GM12878 (cell line): ENCODE data around the gene COL23A1. TPM values are rescaled to one million over a fixed set of nuclear protein-coding genes. Genes with fewer than 3 reads are reported as not detected.

Experiments
- ATAC-seq: fragments of 200-7000 bp; cut with Tn5 transposase; 3 replicates; pipeline ENCODE4 v1.9.1; 2020; ENCODE audit warnings: mild to moderate bottlenecking, moderate library complexity
- BruUV-seq: library from RNA; stranded (reverse); fragments of 400-500 nt; replicated peaks from 2 replicates; lab custom pipeline; 2021; lab: Mats Ljungman, UMichigan
- CTCF ChIA-PET: fragments of 300-600 bp; sonication (Branson Sonifier 250); formaldehyde crosslinking; extraction: SDS; loops from one replicate; lab custom pipeline; 2021; ENCODE audit warnings: inconsistent platforms; lab: Yijun Ruan, JAX
- POLR2A ChIA-PET: fragments of 350-600 bp; formaldehyde crosslinking; extraction: SDS; loops from one replicate; lab custom pipeline; 2021; ENCODE audit warnings: inconsistent platforms; lab: Charles Lee
- RAD21 ChIA-PET: fragments of 300-600 bp; sonication (Branson Sonifier 250); formaldehyde crosslinking; loops from one replicate; lab custom pipeline; 2023; ENCODE audit warnings: antibody characterized with exemption; ENCODE audit not compliant: unreplicated experiment; lab: Charles Lee
- SMC1A ChIA-PET: fragments of 300-600 bp; sonication (Branson Sonifier 250); formaldehyde crosslinking; loops from one replicate; lab custom pipeline; 2023; ENCODE audit not compliant: unreplicated experiment, uncharacterized antibody; lab: Charles Lee
- DNase-seq: peaks from one replicate; pipeline ENCODE4 v3.0.0-alpha.2; 2011; ENCODE audit warnings: low read depth, low spot score
- FAIRE-seq: peaks from 3 replicates; lab custom pipeline; 2011; peaks lifted over from hg19 to GRCh38; lab: Jason Lieb, UNC
- H2AFZ ChIP-seq: 2 replicates; pipeline ENCODE4 v1.6.0; 2011; ENCODE audit warnings: low read depth, low read length, control low read depth; ENCODE audit not compliant: control insufficient read depth
- H3K27ac ChIP-seq: 2 replicates; pipeline ENCODE4 v1.5.1; 2011; ENCODE audit warnings: control low read depth; ENCODE audit not compliant: control insufficient read depth, insufficient read depth
- H3K27me3 ChIP-seq, 2 experiments: replicated peaks in 1 of 2; 2 replicates each; pipeline versions ENCODE4 v1.6.0 to v1.6.1; 2011; ENCODE audit warnings: low read length in 1 of 2; ENCODE audit not compliant: control insufficient read depth in 2 of 2, insufficient read depth in 2 of 2
- H3K36me3 ChIP-seq, 2 experiments: 2 replicates each; pipeline ENCODE4 v1.5.1; 2011; ENCODE audit warnings: low read length in 1 of 2; ENCODE audit not compliant: control insufficient read depth in 2 of 2, insufficient read depth in 2 of 2
- H3K4me1 ChIP-seq: 2 replicates; pipeline ENCODE4 v1.6.1; 2011; ENCODE audit warnings: mild to moderate bottlenecking, low read length, moderate library complexity, mixed read lengths; ENCODE audit not compliant: control insufficient read depth, insufficient read depth
- H3K4me2 ChIP-seq: 2 replicates; pipeline ENCODE4 v1.6.0; 2011; ENCODE audit warnings: control low read depth; ENCODE audit not compliant: control insufficient read depth, insufficient read depth
- H3K4me3 ChIP-seq: fragments of 200-600 bp; sonication (generic); 2 replicates; pipeline ENCODE4 v1.5.1; 2016
- H3K79me2 ChIP-seq: 2 replicates; pipeline ENCODE4 v1.6.0; 2011; ENCODE audit warnings: low read length; ENCODE audit not compliant: control insufficient read depth, insufficient read depth
- H3K9ac ChIP-seq: 2 replicates; pipeline ENCODE4 v1.8.0; 2011; ENCODE audit warnings: low read length, control low read depth, mixed read lengths; ENCODE audit not compliant: control insufficient read depth, insufficient read depth
- H3K9me3 ChIP-seq: replicated peaks from 3 replicates; pipeline ENCODE4 v1.5.1; 2011; ENCODE audit warnings: mild to moderate bottlenecking, low read length; ENCODE audit not compliant: control insufficient read depth, insufficient read depth
- H4K20me1 ChIP-seq: 2 replicates; pipeline ENCODE4 v1.6.0; 2011; ENCODE audit not compliant: control insufficient read depth, insufficient read depth
- E2F8 ChIP-seq: fragments of 450-650 bp; IDR thresholded peaks from 2 replicates; pipeline ENCODE4 v1.6.1; 2018; ENCODE audit warnings: mild to moderate bottlenecking, low read depth, moderate library complexity; ENCODE audit not compliant: partially characterized antibody
- IRF5 ChIP-seq: fragments of 450-650 bp; IDR thresholded peaks from 2 replicates; pipeline ENCODE4 v1.6.1; 2017; ENCODE audit warnings: borderline replicate concordance
- JUND ChIP-seq: IDR thresholded peaks from 2 replicates; pipeline ENCODE4 v1.6.1; 2012; ENCODE audit warnings: low read depth, mild to moderate bottlenecking, low read length, improper control_type of control experiment, moderate library complexity
- MYB ChIP-seq: fragments of 150-350 bp; IDR thresholded peaks from 2 replicates; pipeline ENCODE4 v1.6.1; 2014; ENCODE audit warnings: mild to moderate bottlenecking, low read depth, low read length, borderline replicate concordance
- MYC ChIP-seq: IDR thresholded peaks from 2 replicates; pipeline ENCODE4 v1.6.1; 2011; ENCODE audit warnings: mild to moderate bottlenecking, low read length, moderate library complexity, inconsistent platforms; ENCODE audit not compliant: insufficient read depth, insufficient replicate concordance, insufficient read length, severe bottlenecking
- PML ChIP-seq: IDR thresholded peaks from 2 replicates; pipeline ENCODE4 v1.6.1; 2012; ENCODE audit warnings: low read length, inconsistent platforms
- POU2F2 ChIP-seq: IDR thresholded peaks from 3 replicates; pipeline ENCODE4 v1.6.1; 2011; ENCODE audit warnings: low read depth, mild to moderate bottlenecking, low read length, borderline replicate concordance
- SUZ12 ChIP-seq: fragments of 200-600 bp; sonication (generic); IDR thresholded peaks from one replicate; pipeline ENCODE4 v1.6.1; 2018; ENCODE audit warnings: antibody characterized with exemption, mild to moderate bottlenecking; ENCODE audit not compliant: unreplicated experiment
- TCF3 ChIP-seq: IDR thresholded peaks from 2 replicates; pipeline ENCODE4 v1.6.1; 2012; ENCODE audit warnings: low read depth, mild to moderate bottlenecking, low read length, borderline replicate concordance; ENCODE audit not compliant: insufficient read depth
- ZBTB40 ChIP-seq: fragments of 450-650 bp; IDR thresholded peaks from 2 replicates; pipeline ENCODE4 v1.6.1; 2016; ENCODE audit warnings: mild to moderate bottlenecking, moderate library complexity, borderline replicate concordance
- ZNF622 ChIP-seq: fragments of 450-650 bp; IDR thresholded peaks from 2 replicates; pipeline ENCODE4 v1.6.1; 2017; ENCODE audit warnings: mild to moderate bottlenecking, inconsistent platforms
- WGBS: methylation state at CpG from one replicate; pipeline ENCODE4 v1.1.6; 2016; ENCODE audit warnings: low lambda C conversion rate; ENCODE audit not compliant: insufficient replicate concordance, insufficient coverage; ENCODE audit errors: missing lambda C conversion rate; 5-methylcytosine and 5-hydroxymethylcytosine counted together
- in situ Hi-C: fragments of 300-500 bp; cut with MboI; formaldehyde crosslinking; loops from 9 replicates; pipeline ENCODE4 v1.14.3; 2018; ENCODE audit warnings: mixed read lengths
- intact Hi-C: fragments of 100-400 bp; cut with micrococcal nuclease; formaldehyde crosslinking; loops from one replicate; pipeline ENCODE4 v1.14.2; 2022; ENCODE audit not compliant: unreplicated experiment
- polyA plus RNA-seq, 11 experiments: library from polyadenylated mRNA; depleted of rRNA in 4 of 11; unstranded in 6 of 11; stranded (reverse) in 5 of 11; fragments of >200 nt; fragmentation: Nextera tagmentation in 4 of 11; fragmentation: Illumina TruSeq in 1 of 11; extraction: Ambion mirVana in 4 of 11; extraction: Trizol in 1 of 11; gene quantifications; 1 replicate in 1 of 11; 2 replicates in 10 of 11; pipeline versions ENCODE4 v1.2.1 to v1.2.3, GENCODE V29; 2011 to 2016; ENCODE audit warnings: inconsistent platforms in 2 of 11, missing spikeins in 2 of 11, low read depth in 1 of 11
- total RNA-seq, 4 experiments: library from RNA; depleted of rRNA in 3 of 4; stranded (reverse); fragments of >200 nt in 3 of 4; fragmentation: Illumina TruSeq in 1 of 4; extraction: Trizol in 1 of 4; gene quantifications; 2 replicates each; pipeline versions ENCODE4 v1.2.1 to v1.2.3, GENCODE V29; 2013 to 2021
- TF ChIP-seq, protein P1 (sequence below): IDR thresholded peaks from 2 replicates; pipeline ENCODE4 v1.6.1; 2012; ENCODE audit warnings: low read depth, low read length, improper control_type of control experiment

Gene COL23A1
- total and polyA plus RNA-seq, 10 of the 15 experiments (the other 5 are each of a cell fraction or from before 2014, with no cell fraction given), result 0.03 to 0.83 (median 0.09) TPM; not detected in 5

DNA sequence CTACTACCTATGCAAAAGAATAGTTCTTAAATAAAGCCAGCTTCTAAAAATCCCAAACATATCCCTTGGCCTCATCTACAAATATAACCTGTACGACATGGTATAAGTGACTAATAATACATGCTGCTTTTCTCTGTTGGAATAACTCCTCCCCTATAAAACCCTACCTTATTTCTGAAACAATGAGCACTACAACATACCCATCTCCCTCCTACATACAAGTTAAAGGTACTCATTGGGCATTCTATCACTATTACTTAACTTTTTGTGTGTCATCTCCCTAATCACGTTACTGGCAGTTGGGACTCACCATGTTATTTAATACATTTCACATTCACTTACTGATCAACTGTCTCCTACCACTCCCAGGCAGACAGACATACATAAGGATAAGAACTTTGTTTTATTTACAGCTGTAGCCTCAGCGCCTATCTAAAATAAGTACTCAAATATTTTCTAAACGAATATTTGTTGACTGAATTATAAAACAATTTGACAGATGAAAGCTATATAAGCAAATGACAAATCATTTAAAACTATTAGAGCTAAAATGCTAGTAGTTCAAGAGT is 32.6 kb upstream of the COL23A1 start:
- BruUV-seq, result no TSS peak
- ATAC-seq (no peak), FAIRE-seq (no peak), DNase-seq (no peak)
- Histone ChIP-seq H3K9me3 (no peaks in the 10 kb centered on the region; the same call in 2 of the 3 replicates), H4K20me1 (no peaks in the 10 kb centered on the region), H3K4me2 (no peak overlapping the region), H3K36me3 (peaks cover 4 to 24% of the 10 kb centered on the region in 2 experiments), H3K27me3 (no peaks in the 10 kb centered on the region), H3K9ac (no peak overlapping the region; the same call in 1 of the 2 replicates), H3K4me3 (no peak overlapping the region), H3K79me2 (peaks cover 59% of the 10 kb centered on the region), H3K27ac (no peak overlapping the region), H3K4me1 (no peaks in the 10 kb centered on the region), H2AFZ (no peak overlapping the region)
- intact Hi-C loops, result loop anchor here (10.0 kb wide), 2 partner anchors 232 to 932 kb away; partner anchors contain the start of genes RUFY1 and ZNF354B
- CTCF ChIA-PET, result interaction anchor here (1.2 to 1.8 kb wide), 3 partner anchors 10 to 12 kb away, joined by 3 to 7 read pairs (median 5); no protein-coding TSS in a partner anchor
- in situ Hi-C loops, result loop anchor here (10.0 kb wide), 1 partner anchor 922 kb away; no protein-coding TSS in a partner anchor
- SMC1A ChIA-PET, result interaction anchor here (1.0 to 1.8 kb wide), 7 partner anchors 9 to 237 kb away, joined by 3 to 6 read pairs (median 4); partner anchors contain the start of gene ZNF354B
- WGBS, result 98% methylated on average over 4 of the region's 4 CpGs
- RAD21 ChIA-PET, result interaction anchor here (1.2 kb wide), 1 partner anchor 108 kb away, joined by 3 read pairs; the partner anchor contains the start of gene ZNF354A
- POLR2A ChIA-PET, result interaction anchor here (0.8 to 1.4 kb wide), 3 partner anchors 10 to 22 kb away, joined by 3 to 7 read pairs (median 3); no protein-coding TSS in a partner anchor
- TF ChIP-seq POU2F2, result no peak
- TF ChIP-seq SUZ12, result no peak
- TF ChIP-seq, protein P1, sequence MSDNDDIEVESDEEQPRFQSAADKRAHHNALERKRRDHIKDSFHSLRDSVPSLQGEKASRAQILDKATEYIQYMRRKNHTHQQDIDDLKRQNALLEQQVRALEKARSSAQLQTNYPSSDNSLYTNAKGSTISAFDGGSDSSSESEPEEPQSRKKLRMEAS, result no peak
- TF ChIP-seq IRF5, result no peak
- no peak for TF ChIP-seq E2F8
- TF ChIP-seq PML, result no peak
- TF ChIP-seq ZNF622, result no peak
- TF ChIP-seq TCF3, result no peak
- TF ChIP-seq MYB, result no peak
- no peak for TF ChIP-seq MYC
- no peak for TF ChIP-seq JUND
- no peak for TF ChIP-seq ZBTB40
